HG02623 (cell line): Measurements from ENCODE around the gene C15orf62.

Source experiments
- ATAC-seq: cut with Tn5 transposase; IDR thresholded peaks from one replicate; pipeline ENCODE4 v1.9.1; 2021; ENCODE audit warnings: moderate library complexity; ENCODE audit not compliant: unreplicated experiment

The C15orf62 gene

DNA sequence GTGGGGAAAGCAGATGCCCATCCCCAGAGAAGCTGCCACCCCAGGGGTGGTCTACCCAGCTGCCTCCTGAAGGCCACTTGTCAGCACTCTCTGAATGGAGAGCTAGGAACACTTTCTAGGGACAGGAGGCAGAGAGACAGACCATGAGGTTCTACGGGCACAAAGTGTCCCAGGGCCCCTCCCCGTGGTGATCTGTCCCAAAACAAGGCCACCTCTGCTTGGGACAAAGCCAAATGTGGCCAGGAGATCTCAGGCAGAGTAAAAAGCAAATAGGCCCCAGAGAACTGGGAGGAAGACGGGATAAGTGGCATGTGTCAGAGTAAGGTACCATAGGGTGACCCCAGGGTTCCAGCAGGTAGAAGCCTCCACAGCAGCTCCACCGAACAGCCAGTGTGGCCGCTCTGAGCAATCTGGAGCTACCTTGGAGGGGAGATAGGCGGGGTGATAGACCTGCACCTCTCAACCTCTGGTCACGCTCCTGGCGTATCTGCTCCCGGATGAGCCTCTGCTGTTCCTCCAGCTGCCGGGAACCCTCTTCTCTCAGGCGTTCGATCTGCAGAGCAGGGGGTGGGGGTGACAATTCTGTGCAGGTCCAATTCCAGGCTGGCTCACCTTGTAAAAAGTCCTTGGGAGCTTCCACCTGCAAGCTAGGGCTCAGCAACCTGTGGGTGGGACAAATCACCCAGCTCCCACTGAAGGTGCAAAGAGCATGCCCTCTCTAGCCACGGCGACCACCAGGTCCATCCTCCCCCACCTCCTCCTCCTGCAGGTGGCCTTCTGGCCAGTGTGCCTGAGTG, 6.2 kb downstream of the C15orf62 start:
- ATAC-seq: no peak

DNA sequence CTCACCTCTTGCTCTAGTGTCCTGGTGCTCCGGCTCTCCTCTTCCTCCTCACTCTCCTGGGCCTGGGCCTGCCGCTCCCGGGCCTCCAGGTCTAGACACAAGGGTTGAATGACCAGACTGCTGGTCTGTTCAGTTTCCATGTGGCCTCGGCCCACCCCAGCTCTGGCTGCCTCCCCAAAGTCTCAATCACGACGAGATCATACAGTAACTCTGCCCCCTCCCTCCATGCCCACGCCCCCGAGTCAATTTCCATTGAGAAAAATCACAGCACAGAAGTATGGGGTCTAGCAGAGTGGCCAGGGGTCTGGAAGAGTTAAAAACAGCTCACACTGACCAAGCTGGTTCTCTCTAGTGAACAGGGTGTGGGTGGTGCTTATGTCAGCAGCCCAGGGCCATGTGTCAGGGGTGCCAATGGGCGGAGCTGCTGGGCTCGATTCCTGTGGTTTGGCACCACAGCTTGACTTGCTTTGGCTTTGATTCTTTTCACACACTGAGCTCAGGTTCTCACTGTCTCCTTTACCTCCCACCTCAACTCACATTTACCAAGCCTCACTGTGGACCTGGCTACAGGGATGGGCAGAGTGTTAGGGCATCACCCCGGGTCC, 6.9 kb downstream of the C15orf62 start:
- ATAC-seq: no peak

DNA sequence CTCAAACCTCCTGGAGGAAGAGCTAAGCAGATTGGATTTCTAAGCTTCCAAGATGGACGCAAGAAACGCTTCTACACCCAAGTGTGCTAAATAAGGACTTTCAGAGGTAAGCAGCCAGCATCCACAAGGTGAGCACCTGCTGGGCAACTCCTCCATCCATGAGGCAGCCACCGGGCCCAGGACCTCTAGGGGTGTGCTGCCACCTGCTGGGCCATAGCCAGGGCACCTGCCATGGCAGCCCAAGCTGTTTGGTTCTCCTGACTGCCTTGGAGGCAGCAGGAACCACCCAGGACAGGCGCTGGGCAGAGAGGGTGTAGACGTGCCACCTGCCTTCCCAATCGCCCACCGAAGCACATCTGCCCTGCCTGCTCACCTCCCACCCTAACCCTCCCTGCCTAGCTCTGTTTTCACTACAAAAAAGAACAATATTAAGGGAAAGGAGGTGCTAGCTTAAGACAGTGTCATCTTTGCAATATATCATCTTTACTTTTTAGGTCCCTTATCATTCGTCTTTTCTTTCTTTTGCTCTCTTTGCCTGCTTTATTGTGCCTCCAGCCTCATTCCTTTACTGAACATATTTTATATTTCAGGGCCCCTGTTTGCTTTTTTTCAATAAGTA, 12.9 kb downstream of the C15orf62 start:
- peak; percentile 74 for ATAC-seq

DNA sequence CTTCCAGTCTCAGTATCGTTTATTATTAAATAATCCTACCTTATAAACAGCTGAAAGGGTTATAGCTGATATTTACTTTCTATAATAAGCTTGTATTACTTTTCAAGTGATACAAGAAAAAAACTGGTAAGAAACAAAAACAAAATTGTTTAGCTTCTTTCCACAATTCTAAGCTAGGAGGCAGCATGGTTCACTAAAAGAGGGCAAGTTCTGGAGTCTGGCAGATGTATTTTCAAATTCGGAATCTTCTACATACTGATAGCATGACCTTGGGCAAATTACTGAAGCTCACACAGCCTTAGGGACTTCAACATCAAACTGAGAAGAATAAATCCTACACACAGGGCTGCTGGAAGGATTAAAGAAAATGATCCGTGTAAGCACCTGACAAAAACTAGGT, 15.4 kb downstream of the C15orf62 start:
- ATAC-seq: no peak

DNA sequence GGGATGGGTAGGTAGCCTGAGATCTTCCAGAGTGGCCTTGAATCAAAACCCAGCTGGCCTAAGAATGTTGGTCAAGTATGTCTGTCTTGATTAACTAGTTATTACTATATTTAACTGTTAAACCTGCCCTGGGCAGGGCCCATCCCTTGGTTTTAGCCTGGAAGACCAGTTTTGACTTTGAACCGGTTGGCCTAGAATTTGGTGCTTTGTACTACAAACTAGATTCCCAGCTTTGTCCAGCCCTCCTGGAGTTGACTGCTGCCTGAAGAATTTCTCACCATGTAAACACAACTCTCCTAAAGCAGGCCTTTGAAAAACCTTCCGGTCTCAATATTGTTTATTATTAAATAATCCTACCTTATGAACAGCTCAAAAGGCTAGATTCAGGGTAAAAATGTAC, 16.0 kb downstream of the C15orf62 start:
- ATAC-seq: no peak

DNA sequence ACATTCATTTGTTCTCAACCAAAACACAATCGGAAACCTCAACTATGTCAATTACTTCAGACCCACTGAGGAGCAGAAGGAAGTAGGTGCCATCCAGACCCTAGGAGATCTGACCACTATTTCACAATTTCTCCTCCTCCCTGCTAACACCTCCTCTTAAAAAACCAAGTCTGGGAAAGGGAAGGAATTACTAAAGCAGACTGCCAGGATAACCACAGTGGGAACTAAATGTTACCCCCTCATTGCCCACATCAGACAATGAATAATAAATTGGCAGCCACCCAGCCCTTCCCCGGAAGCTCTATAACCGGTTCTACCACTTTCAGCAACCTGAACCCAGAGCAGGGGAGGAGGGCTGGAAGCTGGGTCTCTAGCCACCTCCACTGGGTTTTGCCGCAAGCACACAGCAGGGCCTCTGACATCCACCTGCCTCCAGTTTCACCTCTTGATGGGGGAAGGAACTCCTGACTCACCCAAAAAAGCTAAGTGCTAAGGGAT, 17.6 kb downstream of the C15orf62 start:
- no peak for ATAC-seq

DNA sequence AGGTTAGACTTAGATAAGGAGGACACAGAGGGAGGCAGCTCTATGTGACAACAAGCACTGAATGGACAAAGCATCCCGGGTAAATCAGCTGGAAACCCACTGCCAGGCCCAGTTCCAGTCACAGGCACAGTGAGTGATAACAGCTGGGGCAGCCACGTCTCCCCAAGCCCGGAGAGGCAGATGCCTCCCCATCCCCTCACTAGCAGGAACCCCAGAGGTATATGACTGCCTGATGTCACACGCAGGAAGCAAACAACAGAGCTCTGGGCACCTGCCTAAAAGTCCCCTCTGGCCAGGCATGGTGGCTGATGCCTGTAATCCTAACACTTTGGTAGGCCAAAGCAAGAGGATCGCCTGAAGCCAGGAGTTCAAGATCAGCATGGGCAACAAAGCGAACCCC, 18.2 kb downstream of the C15orf62 start:
- ATAC-seq: no peak

DNA sequence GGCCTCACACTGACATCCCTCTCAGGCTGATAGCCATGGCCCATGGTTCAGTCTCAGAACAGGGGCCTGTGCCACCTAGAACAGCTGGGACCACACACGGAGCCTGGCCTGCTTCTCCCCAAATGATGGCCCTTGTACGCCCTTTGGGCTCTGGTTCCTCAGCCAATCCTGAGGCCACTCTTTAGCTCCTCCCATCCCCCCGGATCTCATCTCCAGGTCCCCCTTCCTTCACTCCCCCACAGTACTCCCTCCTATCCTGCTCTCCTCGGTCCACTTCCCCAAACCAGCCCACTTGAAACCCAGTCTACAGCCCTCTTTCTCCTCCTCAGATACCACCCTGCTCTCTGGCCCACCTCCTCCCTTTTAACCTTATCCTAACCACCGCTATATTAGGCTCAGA, 19.3 kb downstream of the C15orf62 start:
- no peak for ATAC-seq

DNA sequence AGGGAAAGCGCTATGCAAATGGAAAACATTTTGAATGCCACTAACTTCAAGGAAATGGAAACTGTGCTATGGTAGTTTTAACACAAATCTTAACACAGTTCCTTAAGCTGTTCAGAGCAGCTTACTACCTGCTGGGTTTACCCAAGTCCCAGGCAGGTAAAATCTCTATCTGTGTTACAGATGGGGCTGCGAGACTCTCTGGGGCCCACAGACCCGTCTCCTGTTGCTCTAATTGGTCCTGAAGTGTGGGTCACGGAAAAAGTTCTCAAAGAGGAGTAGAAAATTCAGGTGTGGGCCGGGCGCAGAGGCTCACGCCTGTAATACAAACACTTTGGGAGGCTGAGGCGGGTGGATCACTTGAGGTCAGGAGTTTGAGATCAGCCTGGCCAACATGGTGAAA, 20.2 kb downstream of the C15orf62 start:
- ATAC-seq: no peak

DNA sequence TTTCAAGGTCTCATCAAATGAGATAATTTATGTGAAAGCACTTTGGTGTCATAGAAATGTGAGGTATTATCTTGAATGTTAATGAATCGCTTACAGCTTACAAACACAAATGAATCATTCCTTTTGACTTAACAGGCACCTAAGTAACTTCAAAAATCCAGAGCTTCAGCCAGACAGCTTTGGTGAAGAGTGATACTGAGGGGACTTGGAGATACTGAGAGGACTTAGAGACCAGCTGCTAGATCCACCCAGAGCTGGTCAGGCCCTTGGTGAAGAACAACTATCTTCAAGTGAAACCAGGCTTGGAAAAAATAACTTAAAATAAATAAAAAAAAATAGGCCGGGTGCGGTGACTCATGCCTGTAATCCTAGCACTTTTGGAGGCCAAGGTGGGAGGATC, 20.9 kb downstream of the C15orf62 start:
- ATAC-seq: no peak

DNA sequence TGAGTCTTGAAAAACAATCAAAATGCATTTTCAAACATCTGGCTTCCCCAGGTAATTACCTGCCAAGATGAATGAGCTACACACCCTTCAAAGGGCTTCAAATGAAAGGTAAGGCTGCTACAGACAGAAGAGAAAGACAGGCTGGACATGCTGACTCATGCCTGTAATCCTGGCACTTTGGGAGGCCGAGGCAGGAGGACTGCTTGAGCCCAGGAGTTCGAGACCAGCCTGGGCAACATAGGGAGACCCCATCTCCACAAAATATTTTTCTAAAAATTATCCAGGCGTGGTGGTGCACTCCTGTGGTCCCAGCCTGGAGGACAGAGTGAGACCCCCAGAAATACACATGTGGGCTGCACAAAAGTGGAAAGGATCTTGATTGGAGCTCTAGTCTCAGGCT, 22.6 kb downstream of the C15orf62 start:
- ATAC-seq: no peak

DNA sequence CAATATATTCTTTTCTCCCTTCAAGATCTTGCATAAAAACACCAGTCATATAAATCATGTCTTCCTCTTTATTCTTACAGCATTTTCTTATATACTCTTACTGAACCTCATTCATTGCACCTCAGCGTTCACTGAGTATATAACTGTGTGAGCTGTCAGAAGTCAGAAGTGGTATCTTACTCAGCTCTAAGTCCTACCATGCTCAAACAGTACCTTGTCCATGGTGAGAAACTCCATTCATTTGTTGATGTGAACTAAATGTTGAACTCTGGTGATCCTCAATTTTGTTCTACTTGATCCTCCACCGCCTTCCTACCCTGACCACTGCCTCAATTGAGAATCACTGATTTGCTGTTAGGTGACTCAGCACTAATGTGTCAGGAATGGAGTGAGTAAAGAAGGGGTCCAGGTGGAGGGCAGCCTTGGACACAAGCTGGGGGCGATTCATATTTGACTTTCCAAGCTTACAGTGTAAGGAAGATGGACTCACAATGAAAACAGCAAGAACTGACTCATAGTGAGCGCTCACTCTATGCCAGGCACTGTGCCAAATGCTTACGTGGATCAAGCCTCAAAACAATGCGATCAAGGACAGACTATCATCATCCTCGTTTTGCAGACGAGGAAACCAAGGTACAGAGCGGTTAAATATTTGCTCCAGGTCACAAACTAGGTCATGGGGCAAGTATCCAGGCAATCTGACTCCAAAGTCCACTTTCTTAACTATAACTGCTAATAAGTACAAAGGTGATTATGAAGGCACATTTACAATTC, 23.6 kb downstream of the C15orf62 start:
- no peak for ATAC-seq

DNA sequence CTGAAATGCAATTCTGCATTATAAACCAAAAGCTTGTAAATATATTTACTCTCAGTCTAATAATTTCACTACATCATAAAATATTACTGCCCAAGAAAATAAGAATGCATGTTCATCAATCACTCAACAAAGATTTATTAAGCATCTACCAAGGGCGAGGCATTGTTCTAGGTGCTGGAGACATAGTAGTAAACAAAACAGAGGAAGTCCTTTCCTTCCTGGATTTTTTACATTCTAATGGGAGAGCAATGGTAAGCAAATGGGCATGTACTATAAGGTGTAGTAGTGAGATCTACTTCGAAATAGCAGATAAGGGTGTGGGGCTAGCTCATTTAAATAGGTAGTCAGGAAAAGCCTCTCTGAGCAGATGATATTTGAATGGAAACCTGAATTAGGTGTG, 26.3 kb downstream of the C15orf62 start:
- ATAC-seq: no peak

DNA sequence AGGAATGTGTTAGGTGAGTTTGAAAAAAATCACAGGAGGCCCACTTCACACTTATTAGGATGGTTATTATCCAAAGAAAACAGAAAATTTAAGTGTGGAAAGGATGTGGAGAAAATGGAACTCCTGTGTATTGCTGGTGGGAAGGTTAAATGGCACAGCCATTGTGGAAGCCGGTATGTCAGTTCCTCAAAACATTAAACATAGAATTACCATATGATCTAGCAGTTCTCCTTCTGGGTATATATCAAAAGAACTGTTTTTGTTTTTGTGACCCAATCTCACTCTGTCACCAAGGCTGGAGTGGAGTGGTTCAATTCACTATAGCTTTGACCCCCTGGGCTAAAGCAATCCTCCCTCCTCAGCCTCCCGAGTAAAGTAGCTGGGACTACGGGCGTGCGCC, 26.7 kb downstream of the C15orf62 start:
- no peak for ATAC-seq

DNA sequence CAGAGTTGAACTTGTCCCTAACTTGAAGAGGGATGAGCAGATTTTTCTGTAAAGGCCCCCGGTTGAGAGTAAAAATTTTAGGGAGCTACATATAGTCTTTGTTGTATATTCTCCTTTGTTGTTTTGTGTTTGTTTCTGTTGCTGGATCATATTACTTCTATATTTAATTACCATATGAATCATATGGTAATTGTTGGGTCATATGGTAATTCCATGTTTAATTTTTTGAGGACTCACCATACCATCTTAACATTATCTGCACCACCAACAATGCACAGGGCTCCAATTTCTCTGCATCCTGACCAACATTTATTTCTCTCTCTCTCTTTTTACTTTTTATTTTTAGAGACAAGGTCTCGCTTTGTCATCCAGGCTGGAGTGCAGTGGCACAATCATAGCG, 29.7 kb downstream of the C15orf62 start:
- ATAC-seq: no peak

DNA sequence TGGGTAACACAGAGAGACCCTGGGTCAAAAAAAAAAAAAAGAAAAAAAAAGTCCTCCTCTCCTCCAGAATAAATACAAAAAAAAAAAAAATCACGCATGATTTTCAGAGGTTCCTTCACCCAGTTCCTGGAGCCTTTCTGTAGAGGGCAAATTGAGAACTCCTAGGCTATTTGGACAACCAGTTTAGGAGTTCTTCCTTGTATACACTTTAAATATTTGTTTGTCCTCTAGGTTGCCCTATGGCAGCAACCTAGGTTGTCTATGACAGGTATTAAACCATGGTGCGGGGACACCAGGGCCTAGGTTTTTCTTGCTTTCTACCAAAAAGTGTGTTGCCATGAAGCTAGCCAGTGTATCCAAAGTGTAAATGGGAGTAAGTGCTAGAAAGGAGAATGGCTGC, 33.3 kb downstream of the C15orf62 start:
- no peak for ATAC-seq

DNA sequence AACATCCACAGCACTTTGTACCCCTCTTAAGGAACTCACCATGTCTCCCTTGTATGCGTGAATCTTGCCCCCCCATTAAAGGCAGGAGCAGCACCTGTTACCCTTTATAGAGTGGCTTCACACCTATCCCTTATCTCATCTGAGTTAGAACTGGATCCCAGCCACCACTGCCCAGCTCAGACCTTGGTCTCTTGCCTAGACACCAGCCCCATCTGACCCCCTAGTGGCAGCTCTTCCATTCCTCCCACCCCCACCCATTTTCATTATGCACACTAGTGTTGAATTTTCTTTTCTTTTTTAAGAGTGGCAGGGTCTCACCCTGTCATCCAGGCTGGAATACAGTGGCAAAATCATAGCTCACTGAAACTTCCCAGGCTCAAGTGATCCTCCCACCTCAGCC, 33.9 kb downstream of the C15orf62 start:
- no peak for ATAC-seq

DNA sequence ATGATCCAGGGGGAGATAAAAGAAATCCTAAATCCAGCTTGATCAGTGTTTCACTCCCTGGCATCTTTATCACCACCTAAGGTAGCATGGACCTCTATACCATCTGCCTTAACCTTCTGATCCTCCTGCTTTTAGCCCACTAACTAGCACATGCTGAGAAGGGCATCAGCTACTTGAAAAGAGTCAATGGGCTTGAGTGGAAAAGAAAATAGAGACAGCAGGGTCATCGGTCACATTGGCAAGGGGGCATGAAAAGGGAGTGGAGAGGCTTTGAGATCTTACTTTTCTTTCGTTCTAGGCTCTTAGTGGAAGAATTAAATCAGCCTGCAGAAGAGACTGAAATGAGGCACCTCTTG, 36.9 kb downstream of the C15orf62 start:
- no peak for ATAC-seq

DNA sequence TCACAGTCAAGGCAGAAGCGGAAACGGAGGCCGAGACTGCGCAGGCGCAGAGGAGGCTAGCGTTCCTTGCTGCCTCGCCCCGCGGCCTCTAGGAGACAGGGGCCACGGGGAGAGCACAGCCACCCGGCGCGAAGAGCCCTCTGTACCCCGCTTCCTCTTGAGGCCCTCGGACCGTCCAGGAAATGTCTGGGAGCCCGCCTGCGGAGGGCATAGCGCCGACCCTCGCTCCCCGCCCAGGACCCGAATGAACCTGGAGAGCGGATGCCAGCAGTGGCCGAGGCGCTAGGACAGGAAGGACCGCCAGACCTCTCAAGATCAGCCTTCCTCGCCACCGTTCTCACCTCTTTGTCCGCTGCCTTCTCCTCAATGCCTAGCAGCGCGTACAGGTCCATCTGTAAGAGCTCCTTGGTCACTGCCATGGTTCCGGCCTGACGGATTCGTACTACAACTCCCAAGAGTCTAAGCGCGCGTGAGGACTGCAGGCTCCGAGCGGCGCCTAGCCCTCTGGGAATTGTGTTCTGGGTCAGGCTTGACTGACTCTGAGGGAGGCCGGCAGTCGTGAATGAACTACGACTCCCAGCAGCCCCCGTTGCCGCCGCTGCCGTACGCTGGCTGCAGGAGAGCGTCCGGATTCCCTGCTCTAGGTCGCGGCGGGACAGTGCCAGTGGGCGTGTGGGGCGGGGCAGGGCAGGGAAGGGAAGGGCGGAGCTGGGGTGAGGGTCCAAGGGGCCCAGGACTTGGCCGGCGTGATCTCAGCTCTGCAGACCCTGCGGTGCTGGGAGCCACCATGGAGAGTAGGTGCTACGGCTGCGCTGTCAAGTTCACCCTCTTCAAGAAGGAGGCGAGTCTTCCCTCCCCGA, 37.5 kb downstream of the C15orf62 start, which contains the start of the genes DNAJC17 and ZFYVE19:
TSS of gene DNAJC17 (minus strand) at position 446 of the 860 bp plus-strand sequence. CDS start at position 419, 27 bp downstream.
TSS of gene ZFYVE19 (plus strand) at position 62 of the 860 bp plus-strand sequence. CDS start at position 563, 501 bp downstream.
- peak; percentile 92 for ATAC-seq

DNA sequence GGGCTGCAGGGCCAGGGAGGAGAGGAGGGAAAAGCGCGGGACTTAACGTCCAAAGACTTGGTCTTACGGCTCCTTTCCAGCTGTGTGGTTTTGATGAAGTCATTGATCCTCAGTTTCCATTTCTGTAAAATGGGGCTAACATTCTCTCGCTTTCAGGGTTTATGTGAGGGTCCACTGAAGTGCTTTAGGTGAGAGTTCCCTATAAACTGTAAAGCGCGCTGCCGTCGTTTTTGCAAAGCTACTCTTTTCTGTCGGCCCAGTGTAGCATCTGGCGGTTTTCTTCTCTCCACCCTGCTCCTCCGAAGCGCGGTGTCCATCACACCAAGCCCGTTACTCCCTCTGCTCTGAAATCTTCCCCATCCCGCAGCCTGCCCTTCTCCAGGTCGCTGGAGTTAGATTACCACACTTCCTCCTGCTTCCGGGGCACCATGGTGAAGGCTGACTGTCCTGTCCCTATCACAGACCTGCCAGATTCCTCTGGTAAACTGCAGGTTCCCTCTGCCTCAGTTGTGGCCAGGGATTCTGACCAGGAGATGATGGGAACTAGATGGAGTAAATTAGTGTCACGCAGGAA, 38.2 kb downstream of the C15orf62 start:
- ATAC-seq: no peak
